A375 (cell line): ENCODE results near the gene NRIP3. TPM values are rescaled to one million over a fixed set of nuclear protein-coding genes. Genes with fewer than 3 reads are reported as not detected.

ENCODE experiments used
- small RNA-seq: library from RNA; depleted of rRNA; stranded (forward); fragments of <200 nt; gene quantifications from one replicate; pipeline ENCODE3, GENCODE V24; 2014
- total RNA-seq: library from RNA; depleted of rRNA; stranded (reverse); fragments of >200 nt; shearing (Covaris generic); gene quantifications from 2 replicates; pipeline ENCODE4 v1.2.3, GENCODE V29; 2014; rRNA removed

The NRIP3 gene
- total RNA-seq, result 2.6 and 3.1 TPM in 2 replicates

GRCh38 chr11:9003573-9004182 is at the start of gene NRIP3:
Gene NRIP3 (minus strand): TSS chr11:9004001. CDS start chr11:9003935, 66 bp downstream.

GRCh38 chr11:8964324-8965320 is 39.2 kb downstream of the NRIP3 start, which contains the start of gene TMEM9B:
Gene TMEM9B (minus strand): TSS chr11:8964442. CDS start chr11:8964313, 129 bp downstream.

GRCh38 chr11:8942518-8943066 is 61.2 kb downstream of the NRIP3 start, which contains the start of gene ASCL3:
Gene ASCL3 (minus strand): TSS chr11:8943016. CDS start chr11:8938161, 4,855 bp downstream.

GRCh38 chr11:8932564-8933180 is 71.1 kb downstream of the NRIP3 start, which contains the start of gene C11orf16:
Gene C11orf16 (minus strand): TSS chr11:8932947. CDS start chr11:8932308, 639 bp downstream.

Small RNA genes lying within 50 kb of the gene (small RNA-seq; reads per million reads assigned to genes)
- gene RF00019, result not detected

Other genes with a start within 250 kb of the NRIP3 start
- gene AKIP1, start 92.8 kb downstream of the NRIP3 start, total RNA-seq, result 28.4 and 33.1 TPM in 2 replicates
- gene C11orf16, start 71.1 kb downstream of the NRIP3 start, total RNA-seq, result not detected in 2 replicates
- not detected in 2 replicates for gene ASCL3, start 61.0 kb downstream of the NRIP3 start, total RNA-seq
- 14.2 and 20.0 TPM in 2 replicates for gene TMEM9B, start 39.6 kb downstream of the NRIP3 start, total RNA-seq
- gene SCUBE2, start 87.6 kb upstream of the NRIP3 start, total RNA-seq, result not detected in 2 replicates